Mucosa of descending colon (tissue), 3 donors: ENCODE results near the gene NPTN. TPM values are rescaled to one million over a fixed set of nuclear protein-coding genes. Genes with fewer than 3 reads are reported as not detected.

ENCODE experiments used
- ATAC-seq: fragments of 200-7000 bp; cut with Tn5 transposase; one replicate; pipeline ENCODE4 v1.9.1; 2020; ENCODE audit warnings: mild to moderate bottlenecking, moderate library complexity
- DNase-seq, 3 donors: peaks; one replicate each; pipeline ENCODE4 v3.0.0-alpha.2; 2020
- H3K36me3 ChIP-seq: fragments of 200-600 bp; one replicate; pipeline ENCODE4 v1.8.0; 2021; ENCODE audit warnings: low read depth, mild to moderate bottlenecking
- H3K4me1 ChIP-seq: fragments of 200-600 bp; one replicate; pipeline ENCODE4 v1.8.0; 2021; ENCODE audit warnings: low read depth, mild to moderate bottlenecking
- H3K4me3 ChIP-seq: fragments of 200-600 bp; one replicate; pipeline ENCODE4 v1.8.0; 2021; ENCODE audit warnings: mild to moderate bottlenecking
- H3K9me3 ChIP-seq: fragments of 200-600 bp; one replicate; pipeline ENCODE4 v1.8.0; 2021; ENCODE audit warnings: mild to moderate bottlenecking
- CTCF ChIP-seq: fragments of 200-600 bp; IDR thresholded peaks from one replicate; pipeline ENCODE4 v1.8.0; 2022; ENCODE audit warnings: antibody characterized with exemption, mild to moderate bottlenecking
- intact Hi-C, 2 donors: fragments of 100-400 bp; cut with DNase I in 1 of 2; cut with micrococcal nuclease in 1 of 2; formaldehyde crosslinking; loops; one replicate each; pipeline versions ENCODE4 v1.11.0 to v1.11.1; 2022; cut with DNase I, micrococcal nuclease
- total RNA-seq, 3 donors: library from RNA; stranded (reverse); fragmentation: NEBNext Ultra II Directional in 2 of 3; extraction: Animal tissue kit (Norgen Biotek cat#: 25700) in 2 of 3; gene quantifications; one replicate each; pipeline versions ENCODE4 v1.2.1 to v1.2.4, GENCODE V29; 2021 to 2023
- donor health status: DM: no; HTN: no; CAD: no; lungs with moderate emphysema.
- donor health status: DM: no; HTN: no; CAD: no.
- donor health status: DM: no; HTN: yes; CAD: no.

The NPTN gene
- total RNA-seq, 3 donors from 2014 or later = 157 to 200 (median 168) TPM

GRCh38 chr15:73626072-73626471 lies 7.1 kb downstream of the NPTN start:
- no peak for TF ChIP-seq CTCF
- Histone ChIP-seq H3K9me3 (no peaks in the 10 kb centered on the region), H3K4me1 (peaks cover 56% of the 10 kb centered on the region), H3K36me3 (no peaks in the 10 kb centered on the region), H3K4me3 (no peak overlapping the region)
- DNase-seq = no peak
- intact Hi-C loops = no loop called here
- ATAC-seq = peak; percentile 27

DNA sequence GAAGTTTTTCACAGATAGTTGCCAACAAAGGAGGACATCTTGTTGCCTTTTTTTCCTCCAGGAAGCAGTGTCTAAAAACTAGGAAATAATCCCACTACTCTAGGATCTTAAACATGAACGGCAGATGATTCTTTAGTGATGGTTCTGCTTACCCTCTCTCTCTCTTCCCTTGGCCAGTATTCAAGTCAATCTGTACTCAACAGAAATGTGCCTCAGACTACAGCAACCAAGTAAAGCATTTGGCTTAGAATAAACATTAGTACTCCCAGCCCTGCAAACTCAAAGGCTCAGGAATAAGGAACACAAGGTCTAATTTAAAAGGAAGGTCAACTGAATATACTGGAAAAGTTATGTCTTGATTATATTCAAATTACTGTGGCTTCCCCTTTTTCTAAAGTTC lies 8.7 kb downstream of the NPTN start:
- intact Hi-C loops = no loop called here
- no peak for ATAC-seq
- no peak for TF ChIP-seq CTCF

GRCh38 chr15:73621286-73621826 lies 11.8 kb downstream of the NPTN start:
- H3K4me1 ChIP-seq = peaks cover 35% of the 10 kb centered on the region
- TF ChIP-seq CTCF = no peak
- no peak overlapping the region for H3K4me3 ChIP-seq
- intact Hi-C loops = no loop called here
- no peaks in the 10 kb centered on the region for H3K9me3 ChIP-seq
- ATAC-seq = no peak
- no peaks in the 10 kb centered on the region for H3K36me3 ChIP-seq
- no peak for DNase-seq

More for the DNA sequence above, 8.7 kb downstream of the NPTN start:
- no peak for DNase-seq
- Histone ChIP-seq H3K9me3 (no peaks in the 10 kb centered on the region), H3K4me1 (peaks cover 49% of the 10 kb centered on the region), H3K36me3 (no peaks in the 10 kb centered on the region), H3K4me3 (no peak overlapping the region)

GRCh38 chr15:73620078-73620477 lies 13.1 kb downstream of the NPTN start:
- H3K4me3 ChIP-seq = no peak overlapping the region
- H3K9me3 ChIP-seq = no peaks in the 10 kb centered on the region
- no peak for ATAC-seq
- H3K36me3 ChIP-seq = no peaks in the 10 kb centered on the region
- no peak for DNase-seq
- no peak for TF ChIP-seq CTCF
- H3K4me1 ChIP-seq = peaks cover 24% of the 10 kb centered on the region
- intact Hi-C loops = no loop called here

GRCh38 chr15:73617913-73618312 lies 15.3 kb downstream of the NPTN start:
- Histone ChIP-seq H3K36me3 (no peaks in the 10 kb centered on the region), H3K4me3 (no peak overlapping the region), H3K4me1 (peaks cover 13% of the 10 kb centered on the region), H3K9me3 (no peaks in the 10 kb centered on the region)
- TF ChIP-seq CTCF = no peak
- ATAC-seq (no peak), DNase-seq (no peak)
- intact Hi-C loops = no loop called here

DNA sequence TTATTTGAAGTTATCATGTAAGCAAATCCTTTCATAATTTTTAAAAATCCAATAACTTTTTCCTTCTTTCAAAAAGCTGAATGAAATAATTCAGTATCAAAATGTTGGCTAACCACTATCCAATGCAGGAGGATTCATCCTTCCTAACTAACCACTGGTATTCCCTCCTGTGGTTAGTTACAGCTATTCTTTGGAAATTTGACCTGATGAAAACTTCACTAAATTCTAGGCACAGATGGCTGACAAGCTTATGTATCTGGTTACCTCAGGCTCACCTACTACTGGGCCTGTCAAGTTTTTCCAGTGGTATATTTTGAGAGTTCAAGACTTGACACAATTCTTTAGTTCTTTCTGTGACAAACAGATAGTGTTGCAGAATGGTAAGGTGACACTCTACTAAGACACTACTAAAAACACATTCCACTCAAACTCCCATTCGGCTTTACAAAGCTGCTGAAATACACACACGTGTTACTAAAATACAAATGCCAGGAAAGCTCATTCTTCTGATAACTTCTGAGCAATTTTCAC lies 15.8 kb downstream of the NPTN start:
- Histone ChIP-seq H3K4me3 (no peak overlapping the region), H3K4me1 (peaks cover 13% of the 10 kb centered on the region), H3K36me3 (no peaks in the 10 kb centered on the region), H3K9me3 (no peaks in the 10 kb centered on the region)
- DNase-seq = no peak
- intact Hi-C loops = no loop called here
- no peak for ATAC-seq
- TF ChIP-seq CTCF = no peak
